ENCODE measurements around the gene HES5. TPM values are rescaled to one million over a fixed set of nuclear protein-coding genes. Genes with fewer than 3 reads are reported as not detected.

HES5 gene
- total RNA-seq, 2 experiments from 2014 or later = not detected

- H4K20me1 ChIP-seq (ENCODE audit: insufficient read depth, low read length) = no peaks in the 10 kb centered on the region; the same call in 1 of the 2 replicates
- no peaks in the 10 kb centered on the region for H3K4me1 ChIP-seq (ENCODE audit: insufficient read depth, low read length, poor library complexity, severe bottlenecking)
- intact Hi-C loops (cut with micrococcal nuclease; ENCODE audit: unreplicated experiment) = no loop called here
- TF ChIP-seq EZH2phosphoT487 (IDR thresholded peaks at IDR 0.05; ENCODE audit: borderline replicate concordance, low read depth, low read length) (no peak), CTCF (conservative IDR thresholded peaks at IDR 0.05; ENCODE audit: low read length) (no peak)
- ChIA-PET CTCF (ENCODE audit: unreplicated experiment) (no interaction called here), POLR2A (no interaction called here)
- no peak overlapping the region for H3K4me3 ChIP-seq (ENCODE audit: low read depth, low read length, poor library complexity, severe bottlenecking)
- no peak overlapping the region for H3K4me2 ChIP-seq (ENCODE audit: low read length)
- no peak overlapping the region for H3K27ac ChIP-seq (ENCODE audit: low read depth, low read length, poor library complexity, severe bottlenecking)
- BruUV-seq (replicated peaks) = no TSS peak
- no peaks in the 10 kb centered on the region for H3K36me3 ChIP-seq (ENCODE audit: insufficient read depth, low read length)
- no peak for DNase-seq (ENCODE audit: low spot score)
- no peaks in the 10 kb centered on the region for H3K9me3 ChIP-seq (ENCODE audit: low read length)
- no peaks in the 10 kb centered on the region for H3K79me2 ChIP-seq (ENCODE audit: insufficient read depth, low read depth, low read length)
- H2AFZ ChIP-seq (ENCODE audit: low read length) = no peak overlapping the region
- H3K9me2 ChIP-seq (ENCODE audit: insufficient read depth, low read length) = no peaks in the 10 kb centered on the region
Measured at GRCh38 chr1:2479618-2480017, 50.4 kb downstream of the HES5 start.

GRCh38 chr1:2479186-2479585, 50.9 kb downstream of the HES5 start:
- Histone ChIP-seq H3K4me1 (ENCODE audit: insufficient read depth, low read length, poor library complexity, severe bottlenecking) (no peaks in the 10 kb centered on the region), H4K20me1 (ENCODE audit: insufficient read depth, low read length) (no peaks in the 10 kb centered on the region; the same call in 1 of the 2 replicates), H2AFZ (ENCODE audit: low read length) (no peak overlapping the region), H3K36me3 (ENCODE audit: insufficient read depth, low read length) (no peaks in the 10 kb centered on the region), H3K27ac (ENCODE audit: low read depth, low read length, poor library complexity, severe bottlenecking) (no peak overlapping the region), H3K9me2 (ENCODE audit: insufficient read depth, low read length) (no peaks in the 10 kb centered on the region), H3K9me3 (ENCODE audit: low read length) (no peaks in the 10 kb centered on the region), H3K4me3 (ENCODE audit: low read depth, low read length, poor library complexity, severe bottlenecking) (no peak overlapping the region), H3K79me2 (ENCODE audit: insufficient read depth, low read depth, low read length) (no peaks in the 10 kb centered on the region), H3K4me2 (ENCODE audit: low read length) (no peak overlapping the region)
- intact Hi-C loops (cut with micrococcal nuclease; ENCODE audit: unreplicated experiment) = no loop called here
- no peak for DNase-seq (ENCODE audit: low spot score)
- POLR2A ChIA-PET = no interaction called here
- no TSS peak for BruUV-seq (replicated peaks)
- CTCF ChIA-PET (ENCODE audit: unreplicated experiment) = no interaction called here
- TF ChIP-seq EZH2phosphoT487 (IDR thresholded peaks at IDR 0.05; ENCODE audit: borderline replicate concordance, low read depth, low read length) = no peak
- TF ChIP-seq CTCF (conservative IDR thresholded peaks at IDR 0.05; ENCODE audit: low read length) = no peak

Other genes with a start within 250 kb of the HES5 start
- 13.1 and 19.4 TPM in 2 replicates for gene MORN1, start 138.7 kb downstream of the HES5 start, total RNA-seq (2014; rRNA removed; shearing (Covaris generic))
- gene MORN1, start 138.7 kb downstream of the HES5 start, total RNA-seq (2022) = 23.6 and 29.7 TPM in 2 replicates
- gene RER1, start 138.4 kb downstream of the HES5 start, total RNA-seq (2014; rRNA removed; shearing (Covaris generic)) = 54.4 and 60.5 TPM in 2 replicates
- gene RER1, start 138.4 kb downstream of the HES5 start, total RNA-seq (2022) = 113 and 138 TPM in 2 replicates
- 22.6 and 23.3 TPM in 2 replicates for gene PEX10, start 117.7 kb downstream of the HES5 start, total RNA-seq (2014; rRNA removed; shearing (Covaris generic))
- gene PEX10, start 117.7 kb downstream of the HES5 start, total RNA-seq (2022) = 19.4 and 24.5 TPM in 2 replicates
- gene PLCH2, start 54.0 kb downstream of the HES5 start, total RNA-seq (2014; rRNA removed; shearing (Covaris generic)) = 1.8 and 2.2 TPM in 2 replicates
- 1.0 and 1.4 TPM in 2 replicates for gene PLCH2, start 54.0 kb downstream of the HES5 start, total RNA-seq (2022)
- 43.6 and 55.9 TPM in 2 replicates for gene PANK4, start 3.7 kb downstream of the HES5 start, total RNA-seq (2014; rRNA removed; shearing (Covaris generic))
- gene PANK4, start 3.7 kb downstream of the HES5 start, total RNA-seq (2022) = 49.1 and 53.9 TPM in 2 replicates
- 15.0 and 18.5 TPM in 2 replicates for gene TNFRSF14, start 26.1 kb upstream of the HES5 start, total RNA-seq (2014; rRNA removed; shearing (Covaris generic))
- gene TNFRSF14, start 26.1 kb upstream of the HES5 start, total RNA-seq (2022) = 15.7 and 18.9 TPM in 2 replicates
- 7.0 and 10.4 TPM in 2 replicates for gene PRXL2B, start 56.5 kb upstream of the HES5 start, total RNA-seq (2014; rRNA removed; shearing (Covaris generic))
- 4.8 and 5.2 TPM in 2 replicates for gene PRXL2B, start 56.5 kb upstream of the HES5 start, total RNA-seq (2022)
- not detected in 2 replicates for gene MMEL1, start 102.8 kb upstream of the HES5 start, total RNA-seq (2014; rRNA removed; shearing (Covaris generic))
- not detected in 2 replicates for gene MMEL1, start 102.8 kb upstream of the HES5 start, total RNA-seq (2022)